ENCODE results near the gene TEX35. TPM values are rescaled to one million over a fixed set of nuclear protein-coding genes. Genes with fewer than 3 reads are reported as not detected.
"Not testable (repeated sequence)": the region's sequence is repeated elsewhere in the genome, so short reads cannot be mapped to it uniquely, and the experiment has no call there.

Gene TEX35
- total RNA-seq, 4 donors from 2014 or later: not detected

DNA sequence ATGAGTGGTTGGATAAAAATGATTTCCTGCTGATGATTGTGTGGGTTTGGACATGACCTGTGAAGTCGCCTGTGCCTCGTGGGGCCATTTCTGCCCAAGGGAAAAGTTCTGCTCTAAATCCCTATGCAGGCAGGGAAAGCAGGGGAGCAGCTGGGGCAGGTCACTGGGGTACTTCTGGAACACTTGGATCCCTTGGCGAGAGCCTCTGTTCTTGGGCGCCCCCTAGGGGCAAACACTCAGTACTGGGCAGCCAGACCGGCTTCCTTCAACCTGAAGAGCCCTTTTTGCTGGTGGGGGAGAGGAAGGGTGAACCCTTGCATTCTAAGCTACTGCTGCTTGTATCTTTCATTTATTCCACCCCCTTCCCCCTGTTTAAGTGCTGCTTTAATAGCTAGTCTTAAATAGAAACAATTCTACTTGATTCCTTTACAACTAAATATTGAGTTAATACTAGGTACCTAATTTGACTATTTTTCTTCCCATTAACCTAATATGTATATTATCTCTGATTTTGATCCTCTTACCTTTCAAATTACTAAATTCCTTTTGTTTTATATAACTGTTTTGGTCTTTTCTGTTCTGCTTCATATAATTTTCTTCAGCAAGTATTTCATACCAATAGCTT, 11.1 kb upstream of the TEX35 start:
- Histone ChIP-seq H3K9me3 (no peaks in the 10 kb centered on the region), H3K27ac (no peak overlapping the region), H3K4me3 (no peak overlapping the region), H3K36me3 (no peaks in the 10 kb centered on the region), H3K4me1 (no peaks in the 10 kb centered on the region), H3K27me3 (no peaks in the 10 kb centered on the region)
- no peak for TF ChIP-seq POLR2A (IDR thresholded peaks at IDR 0.05)
- TF ChIP-seq, protein P1, sequence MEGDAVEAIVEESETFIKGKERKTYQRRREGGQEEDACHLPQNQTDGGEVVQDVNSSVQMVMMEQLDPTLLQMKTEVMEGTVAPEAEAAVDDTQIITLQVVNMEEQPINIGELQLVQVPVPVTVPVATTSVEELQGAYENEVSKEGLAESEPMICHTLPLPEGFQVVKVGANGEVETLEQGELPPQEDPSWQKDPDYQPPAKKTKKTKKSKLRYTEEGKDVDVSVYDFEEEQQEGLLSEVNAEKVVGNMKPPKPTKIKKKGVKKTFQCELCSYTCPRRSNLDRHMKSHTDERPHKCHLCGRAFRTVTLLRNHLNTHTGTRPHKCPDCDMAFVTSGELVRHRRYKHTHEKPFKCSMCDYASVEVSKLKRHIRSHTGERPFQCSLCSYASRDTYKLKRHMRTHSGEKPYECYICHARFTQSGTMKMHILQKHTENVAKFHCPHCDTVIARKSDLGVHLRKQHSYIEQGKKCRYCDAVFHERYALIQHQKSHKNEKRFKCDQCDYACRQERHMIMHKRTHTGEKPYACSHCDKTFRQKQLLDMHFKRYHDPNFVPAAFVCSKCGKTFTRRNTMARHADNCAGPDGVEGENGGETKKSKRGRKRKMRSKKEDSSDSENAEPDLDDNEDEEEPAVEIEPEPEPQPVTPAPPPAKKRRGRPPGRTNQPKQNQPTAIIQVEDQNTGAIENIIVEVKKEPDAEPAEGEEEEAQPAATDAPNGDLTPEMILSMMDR (IDR thresholded peaks at IDR 0.05): peak; percentile 58 to 66 (median 60)
- DNase-seq: peak; percentile 27 to 37
- intact Hi-C loops (cut with DNase I; ENCODE audit: low total_unique reads): no loop called here

DNA sequence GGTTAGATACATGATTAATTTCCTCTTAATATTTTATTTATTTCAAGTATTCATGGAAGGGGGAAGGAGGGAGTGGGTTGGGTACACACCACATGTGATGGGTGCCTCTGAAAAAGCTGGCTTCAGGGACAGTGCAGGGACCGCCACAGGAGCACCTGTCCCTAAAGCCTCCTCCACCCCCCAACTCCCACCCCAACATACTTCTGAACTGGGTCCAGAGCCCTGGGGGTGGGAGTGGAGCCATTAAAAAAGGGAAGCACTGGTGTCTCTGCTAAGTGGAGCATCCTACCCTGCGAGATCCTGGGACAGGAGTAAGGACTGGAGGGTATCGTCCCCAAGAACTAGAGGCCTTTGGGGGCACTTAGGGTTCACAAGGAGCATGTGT, 10.6 kb upstream of the TEX35 start:
- Histone ChIP-seq H3K36me3 (no peaks in the 10 kb centered on the region), H3K9me3 (no peaks in the 10 kb centered on the region), H3K27ac (no peak overlapping the region), H3K27me3 (no peaks in the 10 kb centered on the region), H3K4me3 (no peak overlapping the region), H3K4me1 (no peaks in the 10 kb centered on the region)
- TF ChIP-seq, protein P1 (IDR thresholded peaks at IDR 0.05): no peak
- no peak for TF ChIP-seq POLR2A (IDR thresholded peaks at IDR 0.05)
- intact Hi-C loops (cut with DNase I; ENCODE audit: low total_unique reads): no loop called here
- DNase-seq: no peak

DNA sequence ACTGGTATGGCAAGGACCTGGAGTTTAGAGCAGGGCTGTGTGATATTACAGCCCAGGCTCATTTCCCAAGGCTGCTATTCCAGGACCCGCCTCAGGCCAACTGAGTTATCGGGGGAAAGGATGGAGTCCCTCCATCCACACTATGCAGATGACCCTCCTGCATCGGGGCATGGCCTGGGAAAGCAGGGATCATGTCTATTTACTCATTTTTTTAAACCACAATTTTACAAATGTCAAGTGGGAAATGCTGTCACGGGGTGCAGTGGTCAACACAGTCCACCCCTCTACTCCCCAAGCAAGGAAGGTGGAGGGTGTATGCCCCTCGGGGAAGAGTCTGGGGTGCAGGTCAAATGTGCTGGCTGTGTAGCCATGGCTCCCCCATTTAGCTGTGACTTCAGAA, 10.1 kb upstream of the TEX35 start:
- no peak for DNase-seq
- no peaks in the 10 kb centered on the region for H3K36me3 ChIP-seq
- intact Hi-C loops (cut with DNase I; ENCODE audit: low total_unique reads): no loop called here
- H3K9me3 ChIP-seq: no peaks in the 10 kb centered on the region
- TF ChIP-seq, protein P1 (IDR thresholded peaks at IDR 0.05): no peak
- no peak for TF ChIP-seq POLR2A (IDR thresholded peaks at IDR 0.05)
- no peak overlapping the region for H3K27ac ChIP-seq
- no peaks in the 10 kb centered on the region for H3K27me3 ChIP-seq
- no peaks in the 10 kb centered on the region for H3K4me1 ChIP-seq
- no peak overlapping the region for H3K4me3 ChIP-seq

DNA sequence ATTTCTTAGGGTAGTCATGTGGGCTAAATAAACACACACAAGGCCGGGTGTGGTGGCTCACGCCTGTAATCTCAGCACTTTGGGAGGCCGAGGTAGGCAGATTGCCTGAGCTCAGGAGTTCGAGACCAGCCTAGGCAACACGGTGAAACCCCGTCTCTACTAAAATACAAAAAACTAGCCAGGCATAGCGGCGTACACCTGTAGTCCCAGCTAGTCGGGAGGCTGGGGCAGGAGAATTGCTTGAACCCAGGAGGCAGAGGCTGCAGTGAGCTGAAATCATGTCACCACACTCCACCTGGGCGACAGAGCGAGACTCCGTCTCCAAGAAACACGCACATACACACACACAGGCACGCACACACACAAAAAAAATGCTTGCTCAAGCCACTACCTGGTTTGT, 9.6 kb upstream of the TEX35 start:
- H3K27me3 ChIP-seq; H3K4me1 ChIP-seq; DNase-seq; H3K27ac ChIP-seq; H3K9me3 ChIP-seq; intact Hi-C loops (cut with DNase I; ENCODE audit: low total_unique reads); H3K4me3 ChIP-seq; H3K36me3 ChIP-seq: not testable (repeated sequence)

DNA sequence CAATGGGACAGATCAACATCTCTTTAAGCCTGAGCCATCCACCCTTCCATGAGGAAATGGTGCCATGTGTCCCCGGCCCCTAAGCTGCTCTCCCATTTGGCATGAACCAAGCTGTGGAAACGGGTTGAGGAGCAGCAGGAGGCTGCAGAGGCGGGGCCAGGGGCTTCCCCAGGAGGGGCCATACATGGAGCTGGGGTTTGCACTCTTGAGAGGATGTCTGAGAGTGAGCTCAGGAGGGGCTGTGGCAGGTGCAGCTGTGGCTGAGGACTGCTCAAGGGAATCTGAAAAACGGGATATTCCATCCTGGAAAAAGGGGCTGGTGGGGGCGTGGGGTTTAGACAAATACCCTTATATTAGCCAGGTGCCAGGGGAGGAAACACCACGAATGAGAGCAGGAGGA, 9.1 kb upstream of the TEX35 start:
- Histone ChIP-seq H3K27ac (no peak overlapping the region), H3K27me3 (no peaks in the 10 kb centered on the region), H3K4me3 (no peak overlapping the region), H3K9me3 (no peaks in the 10 kb centered on the region), H3K4me1 (no peaks in the 10 kb centered on the region), H3K36me3 (no peaks in the 10 kb centered on the region)
- TF ChIP-seq, protein P1 (IDR thresholded peaks at IDR 0.05): no peak
- no peak for TF ChIP-seq POLR2A (IDR thresholded peaks at IDR 0.05)
- intact Hi-C loops (cut with DNase I; ENCODE audit: low total_unique reads): no loop called here
- DNase-seq: no peak

DNA sequence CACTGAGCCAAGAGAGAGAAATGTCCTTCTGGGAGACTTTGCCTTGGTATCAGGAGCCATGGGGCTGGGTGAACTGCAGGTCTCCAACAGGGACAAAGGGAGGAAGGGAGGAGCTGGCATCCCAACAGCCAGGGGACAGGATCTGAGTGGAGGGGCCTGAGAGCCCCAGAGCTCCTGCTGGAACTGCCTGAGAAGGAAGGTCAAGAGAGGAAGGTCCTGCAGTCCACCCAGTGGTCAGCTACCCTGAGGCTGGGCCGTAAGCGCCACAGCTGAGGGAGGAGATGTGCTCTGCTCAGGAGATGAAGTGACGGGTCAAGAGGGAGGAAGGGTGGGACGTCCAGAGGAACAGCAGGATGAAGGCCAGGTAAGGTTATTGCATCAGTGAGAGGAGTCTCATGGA, 8.6 kb upstream of the TEX35 start:
- intact Hi-C loops (cut with DNase I; ENCODE audit: low total_unique reads): no loop called here
- Histone ChIP-seq H3K4me1 (no peaks in the 10 kb centered on the region), H3K4me3 (no peak overlapping the region), H3K27ac (no peak overlapping the region), H3K27me3 (no peaks in the 10 kb centered on the region), H3K36me3 (no peaks in the 10 kb centered on the region), H3K9me3 (no peaks in the 10 kb centered on the region)
- no peak for TF ChIP-seq POLR2A (IDR thresholded peaks at IDR 0.05)
- TF ChIP-seq, protein P1 (IDR thresholded peaks at IDR 0.05): no peak
- no peak for DNase-seq

Measured in uterus (tissue), 4 donors.